ENCODE measurements around the gene SETD3.

- TF ChIP-seq EZH2 (IDR thresholded peaks at IDR 0.05; ENCODE audit: borderline replicate concordance, insufficient read depth, low read length, poor library complexity, severe bottlenecking) = no peak
- TF ChIP-seq, protein P1, sequence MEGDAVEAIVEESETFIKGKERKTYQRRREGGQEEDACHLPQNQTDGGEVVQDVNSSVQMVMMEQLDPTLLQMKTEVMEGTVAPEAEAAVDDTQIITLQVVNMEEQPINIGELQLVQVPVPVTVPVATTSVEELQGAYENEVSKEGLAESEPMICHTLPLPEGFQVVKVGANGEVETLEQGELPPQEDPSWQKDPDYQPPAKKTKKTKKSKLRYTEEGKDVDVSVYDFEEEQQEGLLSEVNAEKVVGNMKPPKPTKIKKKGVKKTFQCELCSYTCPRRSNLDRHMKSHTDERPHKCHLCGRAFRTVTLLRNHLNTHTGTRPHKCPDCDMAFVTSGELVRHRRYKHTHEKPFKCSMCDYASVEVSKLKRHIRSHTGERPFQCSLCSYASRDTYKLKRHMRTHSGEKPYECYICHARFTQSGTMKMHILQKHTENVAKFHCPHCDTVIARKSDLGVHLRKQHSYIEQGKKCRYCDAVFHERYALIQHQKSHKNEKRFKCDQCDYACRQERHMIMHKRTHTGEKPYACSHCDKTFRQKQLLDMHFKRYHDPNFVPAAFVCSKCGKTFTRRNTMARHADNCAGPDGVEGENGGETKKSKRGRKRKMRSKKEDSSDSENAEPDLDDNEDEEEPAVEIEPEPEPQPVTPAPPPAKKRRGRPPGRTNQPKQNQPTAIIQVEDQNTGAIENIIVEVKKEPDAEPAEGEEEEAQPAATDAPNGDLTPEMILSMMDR (IDR thresholded peaks at IDR 0.05; ENCODE audit: poor library complexity, severe bottlenecking) = no peak
- no peak for TF ChIP-seq TAF1 (IDR thresholded peaks at IDR 0.05; ENCODE audit: low read depth)
- TF ChIP-seq POLR2AphosphoS5 (IDR thresholded peaks at IDR 0.05) = no peak
- no peak for TF ChIP-seq EP300 (conservative IDR thresholded peaks at IDR 0.05; ENCODE audit: poor library complexity, severe bottlenecking)
- TF ChIP-seq SMC3 (conservative IDR thresholded peaks at IDR 0.05; ENCODE audit: poor library complexity) = no peak
- TF ChIP-seq, protein P2, sequence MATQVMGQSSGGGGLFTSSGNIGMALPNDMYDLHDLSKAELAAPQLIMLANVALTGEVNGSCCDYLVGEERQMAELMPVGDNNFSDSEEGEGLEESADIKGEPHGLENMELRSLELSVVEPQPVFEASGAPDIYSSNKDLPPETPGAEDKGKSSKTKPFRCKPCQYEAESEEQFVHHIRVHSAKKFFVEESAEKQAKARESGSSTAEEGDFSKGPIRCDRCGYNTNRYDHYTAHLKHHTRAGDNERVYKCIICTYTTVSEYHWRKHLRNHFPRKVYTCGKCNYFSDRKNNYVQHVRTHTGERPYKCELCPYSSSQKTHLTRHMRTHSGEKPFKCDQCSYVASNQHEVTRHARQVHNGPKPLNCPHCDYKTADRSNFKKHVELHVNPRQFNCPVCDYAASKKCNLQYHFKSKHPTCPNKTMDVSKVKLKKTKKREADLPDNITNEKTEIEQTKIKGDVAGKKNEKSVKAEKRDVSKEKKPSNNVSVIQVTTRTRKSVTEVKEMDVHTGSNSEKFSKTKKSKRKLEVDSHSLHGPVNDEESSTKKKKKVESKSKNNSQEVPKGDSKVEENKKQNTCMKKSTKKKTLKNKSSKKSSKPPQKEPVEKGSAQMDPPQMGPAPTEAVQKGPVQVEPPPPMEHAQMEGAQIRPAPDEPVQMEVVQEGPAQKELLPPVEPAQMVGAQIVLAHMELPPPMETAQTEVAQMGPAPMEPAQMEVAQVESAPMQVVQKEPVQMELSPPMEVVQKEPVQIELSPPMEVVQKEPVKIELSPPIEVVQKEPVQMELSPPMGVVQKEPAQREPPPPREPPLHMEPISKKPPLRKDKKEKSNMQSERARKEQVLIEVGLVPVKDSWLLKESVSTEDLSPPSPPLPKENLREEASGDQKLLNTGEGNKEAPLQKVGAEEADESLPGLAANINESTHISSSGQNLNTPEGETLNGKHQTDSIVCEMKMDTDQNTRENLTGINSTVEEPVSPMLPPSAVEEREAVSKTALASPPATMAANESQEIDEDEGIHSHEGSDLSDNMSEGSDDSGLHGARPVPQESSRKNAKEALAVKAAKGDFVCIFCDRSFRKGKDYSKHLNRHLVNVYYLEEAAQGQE (IDR thresholded peaks at IDR 0.05; ENCODE audit: borderline replicate concordance) = no peak
- TF ChIP-seq MXI1 (conservative IDR thresholded peaks at IDR 0.05; ENCODE audit: poor library complexity, severe bottlenecking) = no peak
Observed at GRCh38 chr14:99466758-99467157, 13.9 kb downstream of the SETD3 start.
